GM12873 (cell line): Measurements from ENCODE around the gene TMEM52.

ENCODE experiments used
- TF ChIP-seq, protein P1 (sequence below): IDR thresholded peaks from 2 replicates; pipeline ENCODE4 v1.5.1; 2012; ENCODE audit warnings: low read depth, mild to moderate bottlenecking, moderate library complexity, low read length, control low read depth; ENCODE audit not compliant: insufficient read depth; ENCODE audit errors: missing control alignments

Gene TMEM52

DNA sequence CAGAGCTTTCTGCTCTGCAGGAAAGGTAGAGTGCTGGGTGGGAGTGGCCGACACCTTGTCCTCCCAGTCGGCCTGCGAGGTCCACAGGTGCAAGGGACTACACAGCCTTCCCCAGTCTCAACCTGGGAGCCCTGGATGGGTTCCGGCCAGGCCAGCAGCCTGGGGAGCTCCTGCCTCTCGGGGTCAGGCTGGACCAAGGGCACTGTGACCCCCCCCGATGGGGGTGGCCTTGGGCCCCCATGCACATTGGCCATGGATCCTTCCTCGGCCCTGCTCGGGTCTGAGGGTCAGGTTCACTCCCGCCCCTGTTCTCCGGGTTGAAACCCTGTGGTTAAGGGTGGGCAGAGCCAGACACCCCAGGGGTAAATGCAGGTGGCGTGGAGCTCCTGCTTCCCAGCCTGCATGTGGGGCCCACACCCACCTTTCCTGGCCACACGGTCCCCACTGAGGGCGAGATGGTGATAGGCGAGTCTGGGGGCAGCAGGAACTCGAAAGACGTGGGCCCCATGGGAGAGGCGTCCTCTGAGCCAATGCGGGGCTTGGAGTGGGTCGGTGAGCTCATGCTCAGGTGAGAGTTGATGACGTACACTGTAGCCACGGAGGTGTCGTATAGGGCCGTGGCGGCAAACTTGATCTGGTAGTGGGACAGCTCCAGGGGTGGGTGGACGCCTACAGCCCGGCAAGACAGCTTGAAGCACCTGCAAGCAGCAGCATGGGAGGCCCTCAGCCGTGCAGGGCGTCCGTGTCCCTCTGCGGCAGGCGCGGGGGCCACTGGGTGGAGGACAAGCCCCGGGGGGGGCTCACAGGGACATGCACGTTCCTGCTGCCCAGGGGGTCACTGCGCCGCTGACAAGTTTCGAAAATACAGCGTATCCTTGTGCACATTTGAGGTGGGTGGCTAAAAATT lies 10.8 kb upstream of the TMEM52 start:
- TF ChIP-seq, protein P1, sequence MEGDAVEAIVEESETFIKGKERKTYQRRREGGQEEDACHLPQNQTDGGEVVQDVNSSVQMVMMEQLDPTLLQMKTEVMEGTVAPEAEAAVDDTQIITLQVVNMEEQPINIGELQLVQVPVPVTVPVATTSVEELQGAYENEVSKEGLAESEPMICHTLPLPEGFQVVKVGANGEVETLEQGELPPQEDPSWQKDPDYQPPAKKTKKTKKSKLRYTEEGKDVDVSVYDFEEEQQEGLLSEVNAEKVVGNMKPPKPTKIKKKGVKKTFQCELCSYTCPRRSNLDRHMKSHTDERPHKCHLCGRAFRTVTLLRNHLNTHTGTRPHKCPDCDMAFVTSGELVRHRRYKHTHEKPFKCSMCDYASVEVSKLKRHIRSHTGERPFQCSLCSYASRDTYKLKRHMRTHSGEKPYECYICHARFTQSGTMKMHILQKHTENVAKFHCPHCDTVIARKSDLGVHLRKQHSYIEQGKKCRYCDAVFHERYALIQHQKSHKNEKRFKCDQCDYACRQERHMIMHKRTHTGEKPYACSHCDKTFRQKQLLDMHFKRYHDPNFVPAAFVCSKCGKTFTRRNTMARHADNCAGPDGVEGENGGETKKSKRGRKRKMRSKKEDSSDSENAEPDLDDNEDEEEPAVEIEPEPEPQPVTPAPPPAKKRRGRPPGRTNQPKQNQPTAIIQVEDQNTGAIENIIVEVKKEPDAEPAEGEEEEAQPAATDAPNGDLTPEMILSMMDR: no peak

DNA sequence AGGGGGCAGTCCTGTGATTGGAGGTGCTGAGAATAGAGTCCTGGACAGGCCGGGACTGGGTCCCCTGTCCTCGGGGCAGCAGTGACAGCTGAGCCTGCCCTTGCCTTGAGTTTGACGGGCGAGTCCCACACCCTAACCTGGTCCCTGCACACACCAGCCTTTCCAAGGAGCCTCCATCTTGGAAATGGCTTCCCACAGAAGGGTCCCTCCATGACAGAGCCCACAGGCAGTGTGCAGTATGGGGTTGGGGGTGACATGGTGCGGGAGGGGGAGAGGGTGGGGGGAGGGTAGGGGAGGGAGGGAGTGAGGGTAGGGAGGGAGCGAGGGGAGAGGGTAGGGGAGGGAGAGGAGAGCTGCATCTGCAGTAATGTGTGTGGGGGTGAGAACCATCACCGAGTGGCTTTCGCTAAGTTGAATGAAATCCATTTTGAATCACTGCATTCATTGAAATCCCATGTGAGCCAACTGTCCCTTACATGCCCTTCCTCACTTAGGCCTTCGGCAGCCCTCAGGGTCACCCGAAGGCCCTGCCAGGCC lies 10.1 kb upstream of the TMEM52 start:
- TF ChIP-seq, protein P1: no peak

DNA sequence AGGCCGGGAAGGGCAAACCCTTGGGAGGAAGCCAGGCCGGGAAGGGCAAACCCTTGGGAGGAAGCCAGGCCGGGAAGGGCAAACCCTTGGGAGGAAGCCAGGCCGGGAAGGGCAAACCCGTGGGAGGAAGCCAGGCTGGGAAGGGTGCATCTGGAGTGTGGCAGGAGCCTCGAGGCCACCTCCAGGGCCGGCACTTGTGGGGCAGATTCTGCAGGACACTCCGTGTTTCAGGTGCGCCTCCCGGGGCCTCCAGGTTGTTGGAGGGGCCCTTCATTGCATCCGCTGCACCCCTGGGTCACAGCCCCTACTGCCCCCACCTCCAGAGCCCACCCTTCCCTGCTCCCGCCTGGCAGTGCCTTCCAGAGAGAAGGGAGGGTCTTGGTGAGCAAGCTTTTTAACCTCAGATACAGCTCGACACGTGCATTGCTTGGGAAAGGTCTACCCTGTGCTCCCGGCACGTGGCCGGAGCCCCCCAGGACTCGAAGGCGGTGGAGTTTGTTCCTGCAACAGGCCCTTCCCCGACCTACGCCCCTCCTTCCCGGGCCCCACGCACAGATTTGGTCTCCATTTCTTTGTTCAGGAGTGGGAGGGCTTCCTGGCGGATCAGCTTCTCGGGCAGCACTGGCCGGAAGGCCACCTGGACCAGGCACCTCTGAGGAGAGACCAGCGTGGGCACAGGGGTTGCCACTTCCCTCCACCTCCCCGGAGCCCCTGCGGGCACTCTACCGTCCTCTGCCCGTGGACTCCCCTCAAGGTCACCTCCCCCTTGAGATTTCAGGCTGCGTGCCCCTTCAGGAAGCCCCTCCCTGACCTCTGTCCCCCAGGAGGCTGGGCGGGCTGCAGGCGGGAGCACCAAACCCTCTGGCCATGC lies 9.4 kb upstream of the TMEM52 start:
- TF ChIP-seq, protein P1: no peak

DNA sequence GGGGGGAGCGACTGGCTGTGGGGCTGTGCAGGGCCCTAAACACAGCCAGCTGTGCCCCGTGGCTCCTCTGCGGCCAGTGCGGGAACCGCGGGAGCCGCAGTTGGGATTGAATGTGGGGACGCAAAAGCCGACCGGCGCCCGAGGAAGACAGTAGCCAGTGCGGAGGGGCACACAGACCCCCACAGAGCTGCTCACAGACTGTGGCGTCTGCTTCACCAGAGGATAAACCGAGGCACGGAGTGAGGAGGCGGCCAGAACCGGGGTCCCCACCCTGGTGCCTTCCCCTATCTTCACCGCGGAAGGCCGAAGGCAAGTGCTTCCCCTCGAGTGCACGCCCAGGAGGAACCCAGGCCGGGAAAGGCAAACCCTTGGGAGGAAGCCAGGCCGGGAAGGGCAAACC lies 8.7 kb upstream of the TMEM52 start:
- TF ChIP-seq, protein P1: no peak

DNA sequence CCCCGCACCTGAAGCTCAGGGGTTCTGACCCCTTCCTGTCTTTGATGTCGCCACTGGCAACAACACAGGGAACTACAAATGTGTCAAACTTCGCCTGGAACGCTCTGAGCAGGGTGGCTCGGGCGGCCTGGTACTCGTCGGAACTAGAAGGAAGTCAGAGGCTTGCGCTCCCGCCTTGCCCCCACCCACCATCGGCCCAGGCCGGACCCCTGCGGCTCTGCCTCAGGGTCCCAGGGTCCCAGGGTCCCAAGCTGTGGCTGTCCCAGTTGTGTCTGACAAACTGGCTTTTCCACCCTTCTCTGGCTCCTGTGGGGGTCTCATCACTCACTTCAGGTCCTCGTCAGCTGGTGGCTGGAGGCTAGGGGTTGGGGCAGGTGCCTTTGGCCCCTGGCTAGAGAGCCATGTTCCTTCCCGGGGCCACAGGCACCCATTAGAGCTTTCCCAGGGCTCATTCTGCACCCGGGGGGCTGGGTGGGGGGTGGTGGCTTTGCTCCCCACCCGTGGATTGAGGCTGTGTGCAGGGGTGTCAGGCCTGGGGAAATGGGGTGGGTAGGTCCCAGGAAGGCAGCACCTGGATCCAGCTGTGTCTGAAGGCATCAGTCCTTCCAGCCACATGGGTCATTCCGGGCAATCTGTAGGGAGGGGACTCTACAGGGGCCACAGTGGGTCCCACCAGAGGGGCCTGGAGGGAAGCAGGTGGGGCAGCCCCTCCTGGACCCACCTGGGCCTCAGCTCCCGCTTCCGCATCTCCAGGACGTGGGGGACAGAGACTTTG lies 8.0 kb upstream of the TMEM52 start:
- TF ChIP-seq, protein P1: no peak

DNA sequence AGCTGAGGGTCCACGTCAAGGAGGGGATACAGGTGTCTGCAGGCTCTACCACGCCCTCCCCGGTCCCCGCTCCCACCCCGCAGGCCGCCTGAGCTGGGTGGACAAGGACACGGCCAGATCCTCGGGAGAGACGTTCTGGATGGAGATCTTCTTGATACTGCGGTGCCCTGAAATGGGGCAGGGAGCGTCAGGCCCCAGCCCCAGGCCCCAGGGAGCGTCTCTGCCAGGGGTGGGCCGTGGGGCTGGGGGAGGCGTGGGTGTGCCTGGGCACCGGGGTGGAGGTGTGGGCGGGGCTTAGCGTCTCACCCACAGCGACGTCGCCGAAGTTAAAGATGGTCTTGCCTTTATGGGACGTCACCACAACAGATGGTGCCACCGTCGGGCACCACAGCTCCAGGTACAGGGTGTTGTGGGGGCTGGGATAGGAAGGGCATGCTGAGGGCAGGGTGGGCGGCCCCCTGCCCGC lies 7.3 kb upstream of the TMEM52 start:
- TF ChIP-seq, protein P1: no peak
